K562 (cell line): ENCODE measurements around the gene MBD1. TPM values are rescaled to one million over a fixed set of nuclear protein-coding genes. Genes with fewer than 3 reads are reported as not detected.

Source experiments
- CHD4 ChIP-seq: fragments of 200-600 bp; sonication (generic); IDR thresholded peaks from 3 replicates; pipeline ENCODE4 v1.6.1; 2012; ENCODE audit warnings: low read depth, mild to moderate bottlenecking, mixed read lengths, low read length, inconsistent platforms; ENCODE audit not compliant: insufficient read depth, insufficient replicate concordance, poor library complexity, severe bottlenecking
- EHMT2 ChIP-seq: fragments of 450-650 bp; IDR thresholded peaks from 2 replicates; pipeline ENCODE4 v1.6.1; 2018; ENCODE audit warnings: antibody characterized with exemption
- JUNB ChIP-seq: fragments of 450-650 bp; formaldehyde crosslinking; conservative IDR thresholded peaks from 2 replicates; pipeline ENCODE4 v1.4.0; 2020; ENCODE audit warnings: mild to moderate bottlenecking
- KLF16 ChIP-seq: IDR thresholded peaks from 2 replicates; pipeline ENCODE4 v1.6.1; 2016; ENCODE audit warnings: antibody characterized with exemption
- NELFE ChIP-seq: IDR thresholded peaks from 2 replicates; pipeline ENCODE4 v1.6.1; 2011; ENCODE audit warnings: mild to moderate bottlenecking; ENCODE audit not compliant: insufficient read depth, insufficient read length
- NRF1 ChIP-seq, 2 experiments: fragments of 450-650 bp; IDR thresholded peaks in 1 of 2; conservative IDR thresholded peaks in 1 of 2; 2 replicates each; pipeline ENCODE4 v1.6.1; 2014; ENCODE audit warnings: mild to moderate bottlenecking in 2 of 2
- POLR2A ChIP-seq: fragments of 450-650 bp; conservative IDR thresholded peaks from 2 replicates; pipeline ENCODE4 v1.6.1; 2016
- SAFB ChIP-seq: fragments of 200-400 bp; formaldehyde crosslinking; IDR thresholded peaks from 2 replicates; pipeline ENCODE4 v1.6.1; 2017; ENCODE audit warnings: low read depth, low read length, borderline replicate concordance
- SIN3A ChIP-seq, 2 experiments: fragments of 150-350 bp in 1 of 2; IDR thresholded peaks; 2 replicates each; pipeline ENCODE4 v1.6.1; 2011 to 2016; ENCODE audit warnings: borderline replicate concordance in 2 of 2, low read depth in 2 of 2, low read length in 2 of 2, mild to moderate bottlenecking in 2 of 2, moderate library complexity in 2 of 2; ENCODE audit not compliant: control insufficient read depth in 1 of 2
- SNRNP70 ChIP-seq: fragments of 200-400 bp; formaldehyde crosslinking; optimal IDR thresholded peaks from 2 replicates; pipeline ENCODE3; 2017; ENCODE audit warnings: low read depth, low read length
- YY1 ChIP-seq, 3 experiments: IDR thresholded peaks; 2 replicates each; pipeline ENCODE4 v1.6.1; 2011; ENCODE audit warnings: low read length in 2 of 3, mild to moderate bottlenecking in 2 of 3, moderate library complexity in 2 of 3, borderline replicate concordance in 1 of 3, control low read depth in 1 of 3, low read depth in 1 of 3; ENCODE audit not compliant: insufficient read depth in 3 of 3, insufficient replicate concordance in 2 of 3, control insufficient read depth in 1 of 3, insufficient read length in 1 of 3; ENCODE audit errors: extremely low read depth in 1 of 3
- ZFP91 ChIP-seq: sonication (generic); formaldehyde crosslinking; IDR thresholded peaks from 2 replicates; pipeline ENCODE4 v1.8.0; 2022; ENCODE audit warnings: mild to moderate bottlenecking, missing genetic modification reagents
- ZNF41 ChIP-seq: fragments of 250-450 bp; sonication (Bioruptor Pico); conservative IDR thresholded peaks from 2 replicates; pipeline ENCODE4 v1.4.0; 2020; ENCODE audit warnings: mild to moderate bottlenecking
- ZNF695 ChIP-seq: fragments of 450-650 bp; formaldehyde crosslinking; IDR thresholded peaks from 2 replicates; pipeline ENCODE4 v1.4.0; 2020; ENCODE audit warnings: mild to moderate bottlenecking, moderate library complexity
- ZNF707 ChIP-seq: fragments of 250-450 bp; sonication (Bioruptor Pico); conservative IDR thresholded peaks from 2 replicates; pipeline ENCODE4 v1.8.0; 2022; ENCODE audit warnings: inconsistent platforms, mild to moderate bottlenecking, moderate library complexity
- ZNF79 ChIP-seq: fragments of 250-450 bp; sonication (Bioruptor Pico); IDR thresholded peaks from 2 replicates; pipeline ENCODE4 v1.4.0; 2020; ENCODE audit warnings: low read depth, mild to moderate bottlenecking, moderate library complexity
- polyA plus RNA-seq, 8 experiments: library from polyadenylated mRNA; depleted of rRNA in 4 of 8; stranded (reverse) in 5 of 8; unstranded in 3 of 8; fragments of >200 nt; fragmentation: Nextera tagmentation in 2 of 8; fragmentation: Illumina TruSeq in 1 of 8; extraction: Ambion mirVana in 2 of 8; extraction: Trizol in 1 of 8; gene quantifications; 2 replicates each; pipeline versions ENCODE4 v1.2.1 to v1.2.3, GENCODE V29; 2011 to 2014; ENCODE audit warnings: inconsistent platforms in 1 of 8, missing spikeins in 1 of 8
- total RNA-seq, 7 experiments: library from RNA; depleted of rRNA in 6 of 7; stranded (reverse); fragments of >200 nt in 6 of 7; fragmentation: Illumina TruSeq in 2 of 7; extraction: Trizol in 2 of 7; gene quantifications; 2 replicates each; pipeline versions ENCODE4 v1.2.1 to v1.2.3, GENCODE V29; 2011 to 2021; ENCODE audit warnings: low replicate concordance in 1 of 7
- TF ChIP-seq, protein P1 (sequence below): fragments of 250-450 bp; sonication (Bioruptor Pico); IDR thresholded peaks from 2 replicates; pipeline ENCODE4 v1.4.0; 2020; ENCODE audit warnings: borderline replicate concordance
- TF ChIP-seq, protein P2 (sequence below): IDR thresholded peaks from 3 replicates; pipeline ENCODE4 v1.6.1; 2011; ENCODE audit warnings: borderline replicate concordance, mild to moderate bottlenecking, moderate library complexity; ENCODE audit not compliant: insufficient read length; ENCODE audit errors: extremely low read depth

Gene MBD1
- total and polyA plus RNA-seq, 9 of the 15 experiments (the other 6 are each of a cell fraction or from before 2014, with no cell fraction given), result 3.0 to 59.7 (median 31.7) TPM

DNA sequence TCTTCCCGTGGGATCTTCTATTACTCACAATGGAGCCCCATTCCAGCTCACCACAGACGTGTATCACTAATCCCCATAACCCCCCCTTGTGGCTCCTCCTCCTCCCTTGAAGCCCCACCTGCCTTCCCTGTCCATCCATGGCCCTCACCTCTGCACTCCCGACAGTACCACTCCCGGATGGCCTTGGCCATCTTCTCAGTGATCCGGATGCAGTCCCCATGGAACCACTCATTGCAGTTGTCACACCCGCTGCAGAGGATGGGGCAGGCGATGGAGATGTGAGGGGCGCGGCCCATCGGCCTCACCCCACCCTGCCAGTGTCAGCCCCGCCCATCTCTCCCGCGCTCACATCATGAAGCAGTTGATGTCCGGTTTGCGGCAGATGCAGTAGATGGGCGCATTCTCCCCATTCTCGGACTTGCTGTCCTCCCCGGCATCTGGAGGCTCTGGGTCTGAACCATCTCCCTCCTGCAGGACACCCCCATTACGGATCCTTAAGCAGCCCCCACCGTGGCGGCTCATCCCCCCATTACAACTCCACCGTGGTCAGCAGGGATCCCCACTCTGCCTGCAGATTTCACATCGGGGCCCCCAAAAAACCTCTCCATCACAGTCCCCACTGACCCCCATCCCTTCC, 5.2 kb upstream of the MBD1 start (continued):
- TF ChIP-seq SAFB (no peak), ZNF79 (CRISPR knock-in tag) (no peak), NELFE (no peak), CHD4 (no peak), SNRNP70 (no peak), YY1 (IDR thresholded peaks at IDR 0.05; ENCODE audit: borderline replicate concordance in 1 of 3, control insufficient read depth in 1 of 3, extremely low read depth in 1 of 3, insufficient read depth in 3 of 3, insufficient read length in 1 of 3, insufficient replicate concordance in 2 of 3, low read depth in 1 of 3, low read length in 2 of 3) (peak in 1 of 3 experiments; percentile 12), EHMT2 (no peak), JUNB (CRISPR knock-in tag) (no peak), SIN3A (IDR thresholded peaks at IDR 0.05; ENCODE audit: borderline replicate concordance in 2 of 2, control insufficient read depth in 1 of 2, low read depth in 2 of 2, low read length in 2 of 2) (peak in 1 of 2 experiments; percentile 17; a peak in 1 of 4 replicates), ZFP91 (no peak), KLF16 (no peak), ZNF695 (CRISPR knock-in tag) (no peak), ZNF707 (CRISPR knock-in tag) (no peak), POLR2A (no peak), NRF1 (conservative IDR thresholded peaks at IDR 0.05 in 1 of 2, IDR thresholded peaks at IDR 0.05 in 1 of 2) (peak in 1 of 2 experiments; percentile 41; a peak in 1 of 4 replicates), ZNF41 (no peak)
- TF ChIP-seq, protein P1, sequence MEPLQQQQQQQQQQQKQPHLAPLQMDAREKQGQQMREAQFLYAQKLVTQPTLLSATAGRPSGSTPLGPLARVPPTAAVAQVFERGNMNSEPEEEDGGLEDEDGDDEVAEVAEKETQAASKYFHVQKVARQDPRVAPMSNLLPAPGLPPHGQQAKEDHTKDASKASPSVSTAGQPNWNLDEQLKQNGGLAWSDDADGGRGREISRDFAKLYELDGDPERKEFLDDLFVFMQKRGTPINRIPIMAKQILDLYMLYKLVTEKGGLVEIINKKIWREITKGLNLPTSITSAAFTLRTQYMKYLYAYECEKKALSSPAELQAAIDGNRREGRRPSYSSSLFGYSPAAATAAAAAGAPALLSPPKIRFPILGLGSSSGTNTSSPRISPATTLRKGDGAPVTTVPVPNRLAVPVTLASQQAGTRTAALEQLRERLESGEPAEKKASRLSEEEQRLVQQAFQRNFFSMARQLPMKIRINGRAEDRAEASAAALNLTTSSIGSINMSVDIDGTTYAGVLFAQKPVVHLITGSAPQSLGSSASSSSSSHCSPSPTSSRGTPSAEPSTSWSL (CRISPR knock-in tag), result no peak
- TF ChIP-seq, protein P2, sequence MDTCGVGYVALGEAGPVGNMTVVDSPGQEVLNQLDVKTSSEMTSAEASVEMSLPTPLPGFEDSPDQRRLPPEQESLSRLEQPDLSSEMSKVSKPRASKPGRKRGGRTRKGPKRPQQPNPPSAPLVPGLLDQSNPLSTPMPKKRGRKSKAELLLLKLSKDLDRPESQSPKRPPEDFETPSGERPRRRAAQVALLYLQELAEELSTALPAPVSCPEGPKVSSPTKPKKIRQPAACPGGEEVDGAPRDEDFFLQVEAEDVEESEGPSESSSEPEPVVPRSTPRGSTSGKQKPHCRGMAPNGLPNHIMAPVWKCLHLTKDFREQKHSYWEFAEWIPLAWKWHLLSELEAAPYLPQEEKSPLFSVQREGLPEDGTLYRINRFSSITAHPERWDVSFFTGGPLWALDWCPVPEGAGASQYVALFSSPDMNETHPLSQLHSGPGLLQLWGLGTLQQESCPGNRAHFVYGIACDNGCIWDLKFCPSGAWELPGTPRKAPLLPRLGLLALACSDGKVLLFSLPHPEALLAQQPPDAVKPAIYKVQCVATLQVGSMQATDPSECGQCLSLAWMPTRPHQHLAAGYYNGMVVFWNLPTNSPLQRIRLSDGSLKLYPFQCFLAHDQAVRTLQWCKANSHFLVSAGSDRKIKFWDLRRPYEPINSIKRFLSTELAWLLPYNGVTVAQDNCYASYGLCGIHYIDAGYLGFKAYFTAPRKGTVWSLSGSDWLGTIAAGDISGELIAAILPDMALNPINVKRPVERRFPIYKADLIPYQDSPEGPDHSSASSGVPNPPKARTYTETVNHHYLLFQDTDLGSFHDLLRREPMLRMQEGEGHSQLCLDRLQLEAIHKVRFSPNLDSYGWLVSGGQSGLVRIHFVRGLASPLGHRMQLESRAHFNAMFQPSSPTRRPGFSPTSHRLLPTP, result no peak
